Sigmoid colon (tissue), 4 donors: ENCODE measurements around the gene THAP11.

Experiments used
- POLR2A ChIP-seq, 2 donors: fragments of 450-650 bp; IDR thresholded peaks; one replicate each; pipeline ENCODE4 v1.6.1; 2016; ENCODE audit warnings: antibody characterized with exemption in 2 of 2, mild to moderate bottlenecking in 2 of 2, moderate library complexity in 2 of 2
- POLR2AphosphoS5 ChIP-seq, 4 donors: sonication (generic); formaldehyde crosslinking; IDR thresholded peaks; one replicate each; pipeline ENCODE4 v1.6.1; 2017; ENCODE audit warnings: antibody characterized with exemption in 4 of 4
- TF ChIP-seq, protein P1 (sequence below), 4 experiments: fragments of 450-650 bp in 3 of 4; fragments of 200-600 bp in 1 of 4; IDR thresholded peaks; one replicate each; pipeline ENCODE4 v1.5.1; 2016 to 2019; ENCODE audit warnings: antibody characterized with exemption in 4 of 4, mild to moderate bottlenecking in 3 of 4, moderate library complexity in 2 of 4

- TF ChIP-seq, protein P1, sequence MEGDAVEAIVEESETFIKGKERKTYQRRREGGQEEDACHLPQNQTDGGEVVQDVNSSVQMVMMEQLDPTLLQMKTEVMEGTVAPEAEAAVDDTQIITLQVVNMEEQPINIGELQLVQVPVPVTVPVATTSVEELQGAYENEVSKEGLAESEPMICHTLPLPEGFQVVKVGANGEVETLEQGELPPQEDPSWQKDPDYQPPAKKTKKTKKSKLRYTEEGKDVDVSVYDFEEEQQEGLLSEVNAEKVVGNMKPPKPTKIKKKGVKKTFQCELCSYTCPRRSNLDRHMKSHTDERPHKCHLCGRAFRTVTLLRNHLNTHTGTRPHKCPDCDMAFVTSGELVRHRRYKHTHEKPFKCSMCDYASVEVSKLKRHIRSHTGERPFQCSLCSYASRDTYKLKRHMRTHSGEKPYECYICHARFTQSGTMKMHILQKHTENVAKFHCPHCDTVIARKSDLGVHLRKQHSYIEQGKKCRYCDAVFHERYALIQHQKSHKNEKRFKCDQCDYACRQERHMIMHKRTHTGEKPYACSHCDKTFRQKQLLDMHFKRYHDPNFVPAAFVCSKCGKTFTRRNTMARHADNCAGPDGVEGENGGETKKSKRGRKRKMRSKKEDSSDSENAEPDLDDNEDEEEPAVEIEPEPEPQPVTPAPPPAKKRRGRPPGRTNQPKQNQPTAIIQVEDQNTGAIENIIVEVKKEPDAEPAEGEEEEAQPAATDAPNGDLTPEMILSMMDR (IDR thresholded peaks at IDR 0.05): no peak
- no peak for TF ChIP-seq POLR2A (IDR thresholded peaks at IDR 0.05)
- no peak for TF ChIP-seq POLR2AphosphoS5 (IDR thresholded peaks at IDR 0.05)
Measured at GRCh38 chr16:67837811-67838210, 4.3 kb upstream of the THAP11 start.
